ENCODE data around the gene BACH2. TPM values are rescaled to one million over a fixed set of nuclear protein-coding genes. Genes with fewer than 3 reads are reported as not detected.

BACH2 gene
- total RNA-seq, 2 experiments from 2014 or later, result 30.3 to 31.1 TPM

DNA sequence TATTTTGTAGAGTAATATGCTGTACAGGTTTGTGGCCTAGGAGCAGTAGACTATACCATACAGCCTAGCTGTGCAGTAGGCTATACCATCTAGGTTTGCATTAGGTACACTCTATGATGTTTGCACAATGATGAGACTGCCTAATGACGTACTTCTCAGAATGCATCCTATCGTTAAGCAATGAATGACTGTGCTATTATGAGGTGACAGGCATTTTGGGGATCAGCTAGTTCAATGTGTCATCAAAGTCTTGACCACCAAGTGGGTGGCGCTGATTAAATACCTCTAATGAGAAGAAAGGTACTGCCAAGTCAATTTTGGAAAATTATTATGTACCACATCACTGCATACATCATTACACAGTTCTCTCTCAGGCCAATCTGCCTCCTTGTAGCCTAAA is 190.2 kb downstream of the BACH2 start:
- DNase-seq, result no peak
- Mint-ChIP-seq H3K36me3 (ENCODE audit: low read depth) (peaks cover 17% of the 10 kb centered on the region), H3K4me1 (peaks cover 79% of the 10 kb centered on the region), H3K4me3 (no peak overlapping the region), H3K27ac (no peak overlapping the region), H3K27me3 (peaks cover 20% of the 10 kb centered on the region), H3K9me3 (no peaks in the 10 kb centered on the region)
- CTCF ChIA-PET, result interaction anchor here (1.0 kb wide), 1 partner anchor 373 kb away, joined by 3 read pairs; no protein-coding TSS in a partner anchor
- POLR2A ChIA-PET, result interaction anchor here (0.8 kb wide), 1 partner anchor 292 kb away, joined by 3 read pairs; no protein-coding TSS in a partner anchor

DNA sequence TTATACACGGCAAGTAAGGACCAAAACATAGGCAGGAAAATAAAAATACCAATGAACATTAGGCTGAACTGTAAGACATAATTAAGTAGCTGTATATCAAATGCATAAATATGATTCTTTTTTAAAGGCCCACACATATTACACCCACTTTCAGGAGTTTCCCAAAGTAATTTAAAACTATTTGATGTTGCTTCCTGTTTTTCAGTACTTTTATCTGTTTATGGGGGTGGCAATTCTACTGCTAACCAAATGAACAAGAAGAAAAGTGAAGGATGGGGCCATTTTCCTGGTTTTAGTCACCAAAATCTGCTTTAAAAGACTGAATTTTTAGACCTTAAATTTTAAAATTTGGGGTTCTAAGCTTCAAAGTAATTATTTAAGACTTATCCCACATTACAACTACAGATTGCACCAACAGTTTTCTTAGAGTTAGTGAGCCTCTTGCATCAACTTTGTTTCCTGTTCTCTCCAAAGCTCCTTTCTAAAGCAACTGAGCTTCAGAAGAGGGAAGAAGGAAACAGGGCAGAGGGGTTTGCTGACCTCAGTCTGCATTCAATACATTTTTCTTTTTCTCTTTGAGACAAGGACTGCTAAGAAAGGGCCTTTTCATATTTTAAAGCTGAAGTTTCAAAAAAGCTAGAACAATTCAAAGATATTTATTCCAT is 191.0 kb downstream of the BACH2 start:
- H3K4me1 Mint-ChIP-seq, result peaks cover 71% of the 10 kb centered on the region
- peaks cover 22% of the 10 kb centered on the region for H3K36me3 Mint-ChIP-seq (ENCODE audit: low read depth)
- H3K4me3 Mint-ChIP-seq, result no peak overlapping the region
- peaks cover 5% of the 10 kb centered on the region for H3K9me3 Mint-ChIP-seq
- no peak overlapping the region for H3K27ac Mint-ChIP-seq
- no peak for DNase-seq
- peaks cover 25% of the 10 kb centered on the region for H3K27me3 Mint-ChIP-seq
- CTCF ChIA-PET, result interaction anchor here (1.0 kb wide), 1 partner anchor 374 kb away, joined by 3 read pairs; no protein-coding TSS in a partner anchor
- POLR2A ChIA-PET, result interaction anchor here (0.6 to 3.3 kb wide), 3 partner anchors 23 to 369 kb away, joined by 3 to 15 read pairs (median 3); no protein-coding TSS in a partner anchor

DNA sequence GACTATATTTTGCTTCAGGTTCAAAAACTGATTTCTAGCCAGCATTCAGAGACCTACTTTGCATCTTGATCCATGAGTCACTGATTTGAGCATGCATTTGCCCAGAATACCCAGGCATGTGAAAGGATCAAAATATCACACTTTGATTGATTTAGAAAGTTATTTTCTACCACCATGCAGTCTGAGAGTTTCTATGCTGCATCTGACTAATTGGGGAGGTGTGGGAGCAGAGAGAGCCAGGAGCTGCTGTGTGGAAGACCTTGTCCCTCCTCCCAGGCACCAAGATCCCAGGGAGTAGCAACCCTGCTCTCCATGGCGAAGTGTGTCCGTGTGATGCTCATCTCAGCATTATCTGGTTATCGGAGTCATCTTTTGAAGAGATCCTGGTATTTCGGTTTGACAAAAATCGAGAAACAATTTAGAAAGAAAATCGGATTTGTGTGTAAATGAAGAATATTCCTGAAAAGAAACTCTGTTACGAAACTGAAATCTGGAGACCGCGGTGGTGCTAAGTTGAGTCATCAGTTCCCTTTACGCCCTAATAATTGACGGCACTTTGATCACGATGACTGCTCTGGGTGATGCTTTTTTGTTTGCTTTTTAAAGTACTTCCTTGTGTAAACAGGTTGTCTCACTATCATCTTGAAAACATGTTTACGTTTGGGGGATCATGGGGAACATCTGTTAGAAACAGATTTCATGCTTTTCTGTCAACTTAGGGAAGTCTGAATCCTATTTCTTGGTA is 193.4 kb downstream of the BACH2 start:
- Mint-ChIP-seq H3K27ac (peak overlapping the region; percentile 61), H3K36me3 (ENCODE audit: low read depth) (peaks cover 15% of the 10 kb centered on the region), H3K27me3 (peaks cover 19% of the 10 kb centered on the region), H3K9me3 (peaks cover 5% of the 10 kb centered on the region), H3K4me3 (peak overlapping the region; percentile 67), H3K4me1 (peaks cover 61% of the 10 kb centered on the region)
- CTCF ChIA-PET, result no interaction called here
- POLR2A ChIA-PET, result interaction anchor here (3.3 kb wide), 1 partner anchor 20 kb away, joined by 15 read pairs; no protein-coding TSS in a partner anchor
- DNase-seq, result peak; percentile 60

DNA sequence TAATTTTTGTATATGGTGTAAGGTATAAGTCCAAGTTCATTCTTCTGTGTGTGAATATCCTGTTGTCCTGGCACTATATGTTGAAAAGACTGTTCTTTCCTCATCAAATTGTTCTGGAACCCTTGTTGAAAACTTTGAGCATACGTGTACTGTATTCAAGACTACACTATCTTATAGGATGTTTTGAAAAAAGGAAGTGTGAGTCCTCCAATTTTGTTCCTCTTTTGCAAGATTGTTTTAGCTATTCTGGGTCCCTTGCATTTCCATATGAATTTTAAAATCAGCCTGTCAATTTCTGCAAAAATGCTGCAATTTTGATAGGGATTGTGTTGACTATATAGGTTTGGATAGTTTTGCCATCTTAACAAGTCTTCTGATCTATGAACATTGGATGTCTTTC is 195.2 kb downstream of the BACH2 start:
- H3K4me3 Mint-ChIP-seq, result no peak overlapping the region
- no peak for DNase-seq
- H3K27ac Mint-ChIP-seq, result no peak overlapping the region
- peaks cover 24% of the 10 kb centered on the region for H3K27me3 Mint-ChIP-seq
- ChIA-PET POLR2A (interaction anchor here (1.2 kb wide), 1 partner anchor 19 kb away, joined by 5 read pairs; no protein-coding TSS in a partner anchor), CTCF (no interaction called here)
- peaks cover 5% of the 10 kb centered on the region for H3K9me3 Mint-ChIP-seq
- H3K4me1 Mint-ChIP-seq, result peaks cover 60% of the 10 kb centered on the region
- H3K36me3 Mint-ChIP-seq (ENCODE audit: low read depth), result peaks cover 15% of the 10 kb centered on the region

DNA sequence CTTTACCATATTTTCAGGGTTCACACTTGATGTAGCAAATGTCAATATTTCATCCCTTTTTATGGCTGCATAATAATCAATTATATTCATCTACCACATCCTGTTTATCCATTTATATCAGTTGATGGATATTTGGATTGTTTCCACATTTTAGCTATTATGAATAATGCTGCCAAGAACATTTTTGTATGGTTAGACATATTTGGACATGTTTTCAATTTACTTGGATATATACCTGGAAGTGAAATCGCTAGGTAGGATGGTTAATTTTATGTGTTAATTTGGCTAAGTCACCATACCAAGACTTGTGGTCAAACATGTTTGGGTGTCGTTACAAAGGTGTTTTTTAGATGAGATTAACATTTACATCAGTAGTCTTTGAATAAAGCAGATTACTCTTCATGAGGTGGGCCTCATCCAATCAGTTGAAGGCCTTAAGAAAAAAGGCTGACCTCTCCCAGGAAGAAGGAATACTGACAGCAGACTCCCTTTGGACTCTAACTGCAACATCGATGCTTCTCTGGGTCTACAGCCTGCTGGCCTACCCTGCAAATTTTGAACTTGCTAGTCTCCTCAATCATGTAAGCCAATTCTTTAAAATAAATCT is 196.5 kb downstream of the BACH2 start:
- Mint-ChIP-seq H3K36me3 (ENCODE audit: low read depth) (peaks cover 18% of the 10 kb centered on the region), H3K9me3 (peaks cover 5% of the 10 kb centered on the region), H3K27ac (no peak overlapping the region), H3K4me3 (no peak overlapping the region), H3K27me3 (peaks cover 34% of the 10 kb centered on the region), H3K4me1 (peaks cover 58% of the 10 kb centered on the region)
- DNase-seq, result no peak
- ChIA-PET POLR2A (no interaction called here), CTCF (interaction anchor here (0.5 to 1.3 kb wide), 2 partner anchors 160 to 171 kb away, joined by 3 to 4 read pairs; no protein-coding TSS in a partner anchor)

DNA sequence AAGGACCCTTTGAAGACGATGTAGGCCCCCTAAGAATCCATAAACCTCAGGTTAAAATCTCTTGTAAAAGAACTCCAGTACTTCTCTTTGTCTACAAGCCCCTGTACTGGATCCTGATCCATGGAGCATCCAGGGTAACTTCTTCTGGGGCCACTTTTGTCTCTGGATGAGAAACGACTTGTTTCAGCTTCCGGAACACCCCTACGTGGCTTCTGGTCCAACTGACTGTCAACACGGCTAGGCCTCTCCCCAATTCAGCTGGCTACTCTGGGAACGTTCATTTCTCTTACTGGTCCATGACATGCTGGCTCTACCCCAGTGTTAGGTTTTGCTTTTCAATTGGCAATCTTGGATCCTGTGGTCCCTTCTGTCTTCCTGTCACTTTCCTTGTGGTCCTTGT is 198.0 kb downstream of the BACH2 start:
- Mint-ChIP-seq H3K9me3 (peaks cover 5% of the 10 kb centered on the region), H3K4me1 (peaks cover 46% of the 10 kb centered on the region), H3K27me3 (peaks cover 37% of the 10 kb centered on the region), H3K4me3 (no peak overlapping the region), H3K27ac (no peak overlapping the region), H3K36me3 (ENCODE audit: low read depth) (peaks cover 11% of the 10 kb centered on the region)
- no peak for DNase-seq
- CTCF ChIA-PET, result interaction anchor here (1.2 to 1.3 kb wide), 3 partner anchors 11 to 158 kb away, joined by 4 to 5 read pairs (median 4); no protein-coding TSS in a partner anchor
- POLR2A ChIA-PET, result no interaction called here

DNA sequence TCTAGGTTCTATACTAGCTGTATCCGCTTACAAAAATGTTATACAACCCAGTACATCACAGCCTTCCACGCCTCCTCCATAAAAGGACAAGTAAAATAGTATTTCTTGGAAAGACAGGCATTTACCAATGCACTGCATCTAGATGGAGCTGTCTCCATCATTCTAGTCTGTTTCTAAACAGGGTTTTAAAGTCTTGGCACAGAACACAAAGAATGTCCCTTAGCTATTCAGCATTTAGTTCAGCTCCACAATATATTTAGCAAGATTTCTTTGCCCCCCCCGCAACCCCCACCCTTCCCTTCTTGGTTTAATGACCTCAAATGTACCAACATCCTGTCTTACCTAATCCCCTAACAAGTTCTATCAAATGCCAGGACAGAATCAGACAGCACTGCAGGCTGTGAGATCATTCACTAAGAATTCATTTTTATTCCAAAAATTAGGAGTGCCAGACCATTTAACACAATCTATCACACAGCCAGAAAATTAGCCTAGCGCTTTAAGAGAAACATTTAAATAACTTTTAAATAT is 198.6 kb downstream of the BACH2 start:
- Mint-ChIP-seq H3K27ac (no peak overlapping the region), H3K4me1 (peaks cover 41% of the 10 kb centered on the region), H3K9me3 (peaks cover 5% of the 10 kb centered on the region), H3K36me3 (ENCODE audit: low read depth) (peaks cover 11% of the 10 kb centered on the region), H3K4me3 (no peak overlapping the region), H3K27me3 (peaks cover 37% of the 10 kb centered on the region)
- POLR2A ChIA-PET, result interaction anchor here (0.6 to 1.2 kb wide), 2 partner anchors 14 to 49 kb away, joined by 3 to 5 read pairs; no protein-coding TSS in a partner anchor
- DNase-seq, result no peak
- CTCF ChIA-PET, result interaction anchor here (1.3 kb wide), 1 partner anchor 12 kb away, joined by 5 read pairs; no protein-coding TSS in a partner anchor

DNA sequence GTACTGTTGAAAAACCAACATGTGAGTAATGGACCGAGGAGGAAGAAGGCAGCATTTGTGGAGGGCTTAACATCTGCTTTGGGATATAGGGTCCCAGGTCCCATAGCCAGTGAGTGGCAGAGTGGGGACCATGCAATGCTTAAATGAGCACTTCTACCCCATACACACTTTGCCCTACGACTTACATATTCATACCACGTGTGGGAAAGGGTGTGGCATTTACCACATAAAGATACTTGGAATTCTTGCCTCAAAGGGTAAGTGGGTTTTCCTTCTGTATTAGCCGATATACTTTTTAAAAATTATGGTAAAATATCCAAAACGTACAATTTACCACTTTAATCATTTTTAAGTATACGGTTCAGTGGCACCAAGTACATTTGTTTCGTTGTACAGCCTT is 199.3 kb downstream of the BACH2 start:
- peaks cover 37% of the 10 kb centered on the region for H3K4me1 Mint-ChIP-seq

DNA sequence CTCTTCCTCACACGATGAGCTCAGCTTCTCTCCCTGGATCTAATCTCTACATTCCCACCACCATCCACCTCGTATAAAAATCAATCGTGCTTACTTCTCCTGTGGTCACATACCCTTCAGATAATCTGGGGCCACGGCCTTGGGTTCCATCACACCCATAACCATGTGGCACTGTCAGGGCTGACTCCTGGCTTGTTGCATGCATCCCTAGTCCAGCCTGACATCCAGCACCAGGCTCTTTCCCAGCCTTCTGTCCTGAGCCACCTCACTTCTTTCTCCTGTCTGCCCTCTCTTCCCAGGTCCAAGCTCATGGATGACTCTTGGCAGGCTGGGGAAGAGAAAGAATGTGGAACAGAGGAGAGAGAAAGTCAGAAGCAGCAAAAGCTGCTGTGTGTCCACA is 199.8 kb downstream of the BACH2 start:
- peaks cover 36% of the 10 kb centered on the region for H3K4me1 Mint-ChIP-seq
- ChIA-PET CTCF (interaction anchor here (1.3 kb wide), 1 partner anchor 13 kb away, joined by 3 read pairs; no protein-coding TSS in a partner anchor), POLR2A (interaction anchor here (1.2 kb wide), 1 partner anchor 13 kb away, joined by 5 read pairs; no protein-coding TSS in a partner anchor)
- no peak overlapping the region for H3K27ac Mint-ChIP-seq
- no peak overlapping the region for H3K4me3 Mint-ChIP-seq
- peaks cover 5% of the 10 kb centered on the region for H3K9me3 Mint-ChIP-seq
- peaks cover 11% of the 10 kb centered on the region for H3K36me3 Mint-ChIP-seq (ENCODE audit: low read depth)
- H3K27me3 Mint-ChIP-seq, result peaks cover 34% of the 10 kb centered on the region
- DNase-seq, result no peak

More for the DNA sequence above, 199.3 kb downstream of the BACH2 start:
- no peak for DNase-seq
- CTCF ChIA-PET, result interaction anchor here (1.3 kb wide), 1 partner anchor 13 kb away, joined by 5 read pairs; no protein-coding TSS in a partner anchor
- H3K27me3 Mint-ChIP-seq, result peaks cover 35% of the 10 kb centered on the region
- POLR2A ChIA-PET, result interaction anchor here (0.6 to 1.2 kb wide), 2 partner anchors 14 to 48 kb away, joined by 3 to 5 read pairs; no protein-coding TSS in a partner anchor
- peaks cover 5% of the 10 kb centered on the region for H3K9me3 Mint-ChIP-seq
- peaks cover 11% of the 10 kb centered on the region for H3K36me3 Mint-ChIP-seq (ENCODE audit: low read depth)
- H3K27ac Mint-ChIP-seq, result no peak overlapping the region
- no peak overlapping the region for H3K4me3 Mint-ChIP-seq

DNA sequence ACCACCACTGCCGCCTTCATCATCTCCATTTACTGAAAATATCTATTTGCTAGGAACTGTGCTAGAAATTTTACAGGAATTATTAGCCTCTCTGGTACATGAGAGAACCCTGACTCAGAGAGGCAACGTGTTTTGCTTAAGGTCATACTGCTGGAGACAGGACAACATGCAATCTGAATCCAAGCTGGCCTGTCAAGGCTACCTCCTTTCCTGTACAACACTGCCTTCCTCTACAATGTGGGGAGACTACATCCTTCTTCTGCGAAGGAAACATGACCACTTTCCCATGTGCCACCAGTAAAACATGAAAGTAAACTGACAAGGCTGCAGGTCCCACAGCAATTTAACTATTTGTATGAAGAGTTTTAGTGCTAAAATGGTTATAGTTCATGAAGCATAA is 200.9 kb downstream of the BACH2 start:
- H3K4me3 Mint-ChIP-seq, result no peak overlapping the region
- H3K9me3 Mint-ChIP-seq, result no peaks in the 10 kb centered on the region
- no peak for DNase-seq
- peaks cover 36% of the 10 kb centered on the region for H3K4me1 Mint-ChIP-seq
- H3K27ac Mint-ChIP-seq, result no peak overlapping the region
- POLR2A ChIA-PET, result interaction anchor here (1.5 to 2.2 kb wide), 2 partner anchors 12 to 15 kb away, joined by 3 to 6 read pairs; no protein-coding TSS in a partner anchor
- H3K36me3 Mint-ChIP-seq (ENCODE audit: low read depth), result peaks cover 8% of the 10 kb centered on the region
- CTCF ChIA-PET, result interaction anchor here (1.3 kb wide), 1 partner anchor 12 kb away, joined by 3 read pairs; no protein-coding TSS in a partner anchor
- peaks cover 34% of the 10 kb centered on the region for H3K27me3 Mint-ChIP-seq

DNA sequence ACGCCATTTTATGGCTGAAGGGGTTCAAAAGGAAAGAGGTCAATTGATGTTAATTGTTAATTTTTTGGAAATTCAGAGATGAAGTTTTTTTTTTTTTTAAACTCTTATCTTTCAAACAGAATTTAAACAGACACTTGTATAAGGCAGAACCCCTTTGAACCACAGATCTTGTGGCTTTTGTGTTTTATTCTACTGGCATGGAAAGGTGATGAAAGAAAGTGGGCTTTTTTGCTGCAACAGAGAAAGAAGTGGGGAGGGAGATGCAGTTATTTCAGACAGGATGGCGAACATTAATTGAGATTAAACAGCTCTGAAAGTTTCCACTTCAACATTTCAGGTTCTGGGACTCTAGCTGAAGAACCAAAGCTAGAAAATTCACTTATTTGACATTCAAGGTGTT is 201.5 kb downstream of the BACH2 start:
- peaks cover 33% of the 10 kb centered on the region for H3K27me3 Mint-ChIP-seq
- H3K4me1 Mint-ChIP-seq, result peaks cover 36% of the 10 kb centered on the region
- H3K4me3 Mint-ChIP-seq, result no peak overlapping the region
- CTCF ChIA-PET, result no interaction called here
- H3K36me3 Mint-ChIP-seq (ENCODE audit: low read depth), result peaks cover 9% of the 10 kb centered on the region
- H3K9me3 Mint-ChIP-seq, result no peaks in the 10 kb centered on the region
- DNase-seq, result no peak
- no peak overlapping the region for H3K27ac Mint-ChIP-seq
- POLR2A ChIA-PET, result interaction anchor here (1.5 to 2.2 kb wide), 2 partner anchors 11 to 15 kb away, joined by 3 to 6 read pairs; no protein-coding TSS in a partner anchor

DNA sequence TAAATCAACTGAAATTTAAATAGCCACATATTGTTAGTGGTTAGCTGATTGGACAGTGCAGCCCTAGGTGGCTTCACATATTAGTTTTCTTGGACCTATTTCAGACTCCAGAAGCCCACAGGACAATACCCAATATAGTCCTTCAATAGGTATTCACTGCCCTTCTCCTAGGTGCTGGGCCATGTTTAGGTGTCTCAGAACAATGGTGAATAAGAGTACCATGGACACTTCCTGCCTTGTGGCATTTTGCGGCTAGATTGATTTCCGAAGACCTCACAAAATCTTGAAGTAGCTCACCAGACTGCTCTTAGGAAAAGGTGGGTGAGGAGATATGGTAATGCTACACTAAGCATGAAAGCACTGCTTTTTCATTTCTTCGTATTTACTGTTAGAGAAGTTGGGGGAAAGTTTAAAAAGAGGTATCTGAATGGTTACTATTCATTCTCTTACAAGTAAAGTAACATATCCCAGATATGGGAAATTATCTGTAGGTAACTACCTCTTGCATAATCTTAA is 203.0 kb downstream of the BACH2 start:
- H3K4me1 Mint-ChIP-seq, result peaks cover 28% of the 10 kb centered on the region
- H3K36me3 Mint-ChIP-seq (ENCODE audit: low read depth), result peaks cover 6% of the 10 kb centered on the region
- no peak overlapping the region for H3K27ac Mint-ChIP-seq
- H3K4me3 Mint-ChIP-seq, result no peak overlapping the region
- DNase-seq, result no peak
- ChIA-PET CTCF (no interaction called here), POLR2A (no interaction called here)
- H3K9me3 Mint-ChIP-seq, result no peaks in the 10 kb centered on the region
- peaks cover 29% of the 10 kb centered on the region for H3K27me3 Mint-ChIP-seq

Data from activated CD4-positive, alpha-beta memory T cell treated with anti-CD3 and anti-CD28 coated beads, Interleukin-2, amount 10 ng/mL, durations not matched to agents 7 days and 5 days (primary cell).